Activated CD8-positive, alpha-beta memory T cell treated with anti-CD3 and anti-CD28 coated beads, Interleukin-2, amount 50 U/mL, for 1 hour (primary cell): ENCODE data around the gene LRRTM4.

Experiments
- DNase-seq: peaks from one replicate; pipeline ENCODE4 v3.0.0-alpha.2; 2020; ENCODE audit errors: extremely low read depth

Gene LRRTM4

DNA sequence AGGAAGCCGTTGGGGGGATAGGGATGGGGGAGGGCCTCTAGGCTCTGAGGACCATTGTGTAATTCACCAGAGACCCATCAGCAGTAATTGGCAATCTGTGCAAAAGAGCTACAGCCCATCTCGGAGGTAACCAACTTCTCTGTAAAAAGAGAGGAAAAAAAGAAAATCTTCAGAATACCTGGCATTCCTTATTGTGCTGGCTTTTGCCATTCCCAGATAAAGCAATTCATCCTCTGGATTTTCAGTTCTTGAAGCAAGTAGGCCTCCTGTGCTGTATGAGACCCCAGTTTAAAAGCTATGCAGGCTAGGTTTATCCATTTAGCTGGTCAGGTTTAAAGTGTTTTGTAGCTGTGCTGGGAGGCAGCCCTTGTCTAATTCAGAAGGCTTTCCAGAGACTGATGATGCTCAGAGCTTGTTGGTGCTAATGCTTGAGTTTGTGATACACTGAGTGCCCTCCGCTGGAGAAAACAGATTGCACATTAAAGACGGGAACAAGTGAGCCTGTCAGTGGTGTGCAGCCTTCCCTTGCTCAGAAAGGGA, at the start of gene LRRTM4:
Gene LRRTM4 (minus strand): TSS at position 446 of the 540 bp plus-strand sequence.
- DNase-seq = no peak

DNA sequence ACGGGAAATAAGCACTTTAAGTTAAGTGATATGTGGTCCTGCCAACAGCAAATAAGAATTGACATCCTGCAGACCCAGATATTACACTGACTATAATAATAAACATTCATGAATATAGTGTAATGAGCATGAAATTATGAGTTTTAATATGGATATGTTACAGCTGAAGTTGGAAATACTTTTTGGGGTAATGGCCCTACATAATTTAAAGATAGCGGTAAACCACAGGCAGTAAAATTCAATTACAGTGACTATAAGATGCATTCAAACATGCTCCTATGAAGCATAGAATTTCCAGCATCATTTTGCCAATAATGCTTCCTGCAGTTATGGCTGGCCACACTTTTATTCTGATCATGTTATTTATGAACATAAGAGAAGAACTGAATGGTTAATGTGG, 49.4 kb upstream of the LRRTM4 start:
- no peak for DNase-seq

- no peak for DNase-seq
These were observed 45.5 kb upstream of the LRRTM4 start for GRCh38 chr2:77567723-77568122.

GRCh38 chr2:77566582-77566981, 44.4 kb upstream of the LRRTM4 start:
- no peak for DNase-seq

DNA sequence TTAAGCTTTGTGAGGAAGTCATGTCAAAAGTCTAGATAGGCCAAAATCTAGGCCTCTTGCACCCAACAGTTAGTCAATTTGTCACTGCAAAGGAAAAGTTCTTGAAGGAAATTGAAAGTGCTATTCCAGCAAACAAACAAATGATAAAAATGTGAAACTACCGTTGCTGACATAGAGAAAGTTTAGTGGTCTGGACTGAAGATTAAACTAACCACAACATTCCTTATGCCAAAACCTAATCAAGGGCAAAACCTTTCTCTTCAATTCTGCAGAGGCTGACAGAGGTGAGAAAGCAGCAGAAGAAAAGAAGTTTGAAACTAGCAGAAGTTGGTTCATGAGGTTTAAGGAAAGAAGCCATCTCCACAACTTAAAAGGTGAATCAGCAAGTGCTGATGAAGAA, 44.0 kb upstream of the LRRTM4 start:
- no peak for DNase-seq

GRCh38 chr2:77552956-77553355, 30.8 kb upstream of the LRRTM4 start:
- no peak for DNase-seq

DNA sequence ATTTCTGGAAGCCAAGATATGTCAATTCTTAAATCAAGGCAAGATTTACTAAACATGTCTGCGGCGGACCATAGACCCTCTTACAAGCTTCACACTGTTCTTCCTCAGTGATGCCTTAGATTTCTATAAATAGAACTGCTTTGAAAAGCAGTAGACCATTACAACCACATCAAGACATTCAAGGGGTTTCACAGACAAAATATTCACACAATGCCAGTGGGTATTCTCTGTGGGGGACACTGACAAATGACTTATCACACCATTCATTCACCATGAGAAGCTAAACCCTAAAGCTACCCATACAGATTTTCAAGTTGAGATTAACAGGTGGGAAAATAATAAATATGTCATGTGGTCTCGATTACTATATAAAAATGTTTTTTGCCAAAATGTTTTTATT, 15.9 kb upstream of the LRRTM4 start:
- no peak for DNase-seq

DNA sequence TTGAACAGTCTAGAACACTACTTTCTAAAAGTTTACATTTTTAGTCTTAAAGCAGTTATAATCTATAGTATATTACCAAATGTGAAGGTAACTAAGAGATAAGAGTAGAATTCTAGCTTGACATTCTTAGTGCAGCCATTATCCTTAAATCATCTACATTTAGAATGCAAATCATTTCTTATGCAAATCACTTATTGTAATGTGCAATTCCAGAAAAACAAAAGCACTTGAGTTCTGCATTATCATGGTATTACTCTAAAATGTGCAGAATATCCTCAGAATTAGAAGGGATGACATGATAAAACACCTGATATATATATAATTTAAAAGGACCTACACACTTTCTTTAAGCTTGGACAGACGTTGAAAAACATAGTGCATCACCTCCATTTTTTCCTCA, 712 bp upstream of the LRRTM4 start:
- no peak for DNase-seq

- DNase-seq = no peak
These were observed 656 bp downstream of the LRRTM4 start for GRCh38 chr2:77521548-77521891.

DNA sequence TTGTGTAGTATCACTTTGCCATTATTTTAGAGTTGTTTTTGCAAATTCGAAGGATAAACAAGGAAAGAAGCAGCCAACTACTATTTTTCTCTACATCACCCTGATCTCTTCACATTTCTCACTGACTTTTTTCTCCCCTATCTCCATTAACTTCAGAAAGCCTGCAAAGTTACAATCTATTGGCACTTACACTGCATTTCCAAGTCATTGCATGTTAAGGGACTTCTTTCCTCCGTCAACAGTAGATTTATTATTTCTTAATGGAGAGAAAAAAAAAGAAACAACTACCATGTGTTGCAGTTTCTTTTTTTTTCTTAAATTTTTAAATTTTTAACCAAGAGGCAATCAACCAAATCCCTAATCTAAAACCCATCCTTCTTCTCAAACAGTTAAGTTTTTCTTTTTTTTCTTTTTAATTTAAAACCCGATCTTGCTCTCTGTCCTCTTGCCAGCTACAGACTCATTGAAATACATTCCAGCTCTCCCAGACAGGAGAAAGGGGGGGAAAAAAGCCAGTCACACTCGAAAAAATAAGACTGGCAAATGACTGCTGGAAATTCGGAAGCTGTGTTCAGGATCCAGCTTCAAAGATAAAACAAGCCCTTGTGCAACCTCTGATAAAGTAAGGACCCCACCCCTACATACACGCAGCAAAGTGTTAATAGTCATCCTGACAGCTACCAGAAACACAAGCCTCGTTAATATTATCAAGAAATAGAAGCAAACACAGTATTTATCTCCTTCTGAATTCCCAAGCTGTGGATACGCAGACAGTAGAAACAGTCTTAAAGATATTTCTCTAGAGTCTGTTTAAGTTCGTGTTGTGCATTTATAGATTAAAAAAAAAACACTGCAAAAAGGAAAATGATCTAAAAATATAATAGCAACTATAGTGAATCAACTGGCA, 1.3 kb downstream of the LRRTM4 start:
- no peak for DNase-seq

DNA sequence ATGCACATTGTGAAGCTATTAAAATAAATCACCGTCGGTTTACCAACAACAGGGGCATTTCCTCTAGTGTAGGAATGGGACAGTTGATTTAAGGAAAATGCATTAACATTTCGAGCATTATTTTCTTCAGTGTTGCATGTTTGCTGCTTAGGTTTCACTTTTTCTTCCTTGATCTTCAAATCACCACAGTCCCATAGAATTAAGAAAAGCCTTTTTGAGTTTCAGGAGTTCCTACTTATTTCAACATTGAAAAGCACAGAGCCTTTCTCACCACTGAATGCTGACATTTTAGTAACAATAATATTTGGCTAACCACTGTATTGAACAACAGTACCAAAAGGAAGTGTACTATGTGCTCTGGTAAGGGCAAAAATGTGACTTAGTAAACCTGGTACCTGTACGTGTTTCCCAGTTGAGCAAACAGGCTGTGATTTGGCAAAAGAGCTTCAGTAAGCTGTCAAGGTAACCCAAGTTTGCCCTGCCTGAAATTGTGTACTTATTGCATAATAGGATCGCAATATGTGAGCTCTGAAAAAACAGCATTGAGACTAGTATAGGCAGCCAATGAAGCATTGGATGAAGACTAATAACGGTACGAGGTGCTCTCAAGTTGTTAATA, 2.2 kb downstream of the LRRTM4 start:
- no peak for DNase-seq

- DNase-seq = no peak
These were observed 2.9 kb downstream of the LRRTM4 start for GRCh38 chr2:77519164-77519887.

DNA sequence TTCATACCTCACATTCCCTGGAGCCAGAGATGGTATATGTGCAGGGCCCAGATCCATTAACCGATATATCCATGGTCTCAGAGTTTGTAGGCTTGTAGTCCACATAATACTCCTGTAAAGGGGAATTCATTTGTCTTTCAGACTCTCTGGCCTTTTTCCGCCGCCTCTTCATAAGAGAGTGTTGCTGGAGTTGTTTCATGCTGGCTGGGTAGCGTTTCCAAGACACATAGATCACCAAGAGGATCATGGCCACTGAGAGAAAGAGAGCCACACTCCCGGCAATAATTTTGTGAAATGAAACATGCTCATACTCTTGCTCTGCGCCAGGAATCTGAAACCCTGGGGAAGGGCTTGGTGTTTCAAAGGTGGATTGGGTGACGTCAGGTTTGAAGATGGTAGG, 3.9 kb downstream of the LRRTM4 start:
- no peak for DNase-seq

- DNase-seq = no peak
These were observed 9.0 kb downstream of the LRRTM4 start for GRCh38 chr2:77513191-77513590.

DNA sequence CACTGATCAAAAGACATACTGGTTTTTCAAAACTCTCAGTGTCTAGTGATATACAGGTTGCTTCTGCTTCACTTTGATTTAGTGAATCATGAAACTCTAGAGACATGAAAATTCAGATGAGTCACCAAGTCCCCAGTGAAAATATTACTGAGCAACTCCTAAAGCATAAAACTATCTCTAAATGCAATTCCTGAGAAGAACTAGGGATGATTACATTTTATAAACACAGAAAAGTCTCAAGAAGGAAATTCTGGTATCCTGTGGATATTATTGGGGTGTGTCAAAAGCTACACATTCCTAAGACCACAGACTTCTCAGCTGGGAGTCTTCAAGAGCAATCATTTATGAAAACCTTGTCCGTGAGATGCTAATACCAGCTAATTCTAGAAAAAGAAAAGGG, 9.7 kb downstream of the LRRTM4 start:
- no peak for DNase-seq

DNA sequence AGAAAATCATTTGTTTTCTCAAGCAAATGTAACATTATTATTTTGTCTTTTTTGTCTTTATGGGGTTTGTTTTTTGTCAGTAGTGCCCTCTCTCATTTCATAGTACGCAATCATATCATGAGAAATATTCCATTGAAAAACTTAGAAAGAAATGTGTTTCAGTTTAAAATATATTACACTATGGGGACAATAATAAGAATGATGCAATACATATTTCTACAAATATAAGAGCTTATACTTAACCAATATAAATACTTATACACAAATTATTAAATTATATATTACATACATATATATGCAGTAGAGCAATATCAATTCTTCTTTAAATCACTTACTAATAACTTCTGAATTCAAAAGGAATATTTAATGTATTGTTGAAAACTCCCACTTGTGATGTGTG, 13.7 kb downstream of the LRRTM4 start:
- DNase-seq = no peak

DNA sequence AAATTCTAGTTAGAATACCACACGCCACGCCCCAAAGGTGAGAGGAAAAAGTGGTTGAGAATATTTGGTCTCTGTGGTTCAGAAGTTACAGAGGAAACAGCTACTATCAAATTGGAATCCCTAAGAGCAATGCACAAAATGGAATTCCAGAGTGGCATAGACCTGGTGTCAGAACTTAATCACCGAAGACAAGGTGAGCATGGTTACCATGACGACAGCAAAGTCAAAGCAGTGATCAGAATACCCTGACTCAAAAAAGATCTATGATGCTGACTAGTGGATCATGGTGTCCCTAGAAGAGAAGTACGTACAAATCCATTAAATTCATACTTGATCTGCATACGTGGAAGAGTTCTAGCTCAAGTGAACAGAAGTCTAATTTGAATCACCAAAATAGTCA, 14.5 kb downstream of the LRRTM4 start:
- DNase-seq = no peak

GRCh38 chr2:77488141-77488540, 34.0 kb downstream of the LRRTM4 start:
- DNase-seq = no peak

- no peak for DNase-seq
These were observed 34.9 kb downstream of the LRRTM4 start for GRCh38 chr2:77487074-77487803.

GRCh38 chr2:77484026-77484425, 38.1 kb downstream of the LRRTM4 start:
- DNase-seq = no peak

GRCh38 chr2:77479895-77480294, 42.3 kb downstream of the LRRTM4 start:
- DNase-seq = no peak

DNA sequence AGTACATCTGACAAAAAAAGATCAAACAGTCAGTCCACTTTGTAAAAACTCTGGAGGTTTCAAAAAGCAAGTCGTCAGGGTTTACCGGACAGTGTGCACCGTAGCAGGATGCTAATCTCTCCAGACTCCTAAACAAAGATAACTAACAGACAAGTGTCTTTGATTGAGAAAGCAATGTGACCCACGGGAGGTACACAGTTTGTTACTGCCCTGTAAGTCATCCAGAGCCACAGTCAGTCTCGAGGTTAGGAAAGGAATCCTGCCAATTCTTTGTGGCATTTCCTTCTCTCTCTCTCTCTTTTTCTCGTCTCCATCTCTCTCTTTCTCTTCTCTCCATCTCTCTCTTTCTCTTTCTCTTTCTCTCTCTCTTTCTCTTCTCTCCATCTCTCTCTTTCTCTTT, 42.8 kb downstream of the LRRTM4 start:
- no peak for DNase-seq
